CD4-positive, alpha-beta T cell (primary cell): ENCODE data around the gene ZNF487. TPM values are rescaled to one million over a fixed set of nuclear protein-coding genes. Genes with fewer than 3 reads are reported as not detected.

ENCODE experiments used
- ATAC-seq: fragments of 200-7000 bp; cut with Tn5 transposase; one replicate; pipeline ENCODE4 v1.10.0; 2022; ENCODE audit warnings: mild to moderate bottlenecking; ENCODE audit not compliant: poor library complexity
- CTCF ChIA-PET: fragments of 350-600 bp; sonication (Branson Sonifier 250); formaldehyde crosslinking; loops from one replicate; lab custom pipeline; 2021; ENCODE audit warnings: antibody characterized with exemption, inconsistent platforms; lab: Charles Lee
- POLR2A ChIA-PET: fragments of 350-600 bp; sonication (Branson Sonifier 250); formaldehyde crosslinking; loops from one replicate; lab custom pipeline; 2021; ENCODE audit warnings: antibody characterized with exemption, inconsistent platforms; lab: Charles Lee
- DNase-seq, 14 experiments: peaks; one replicate each; pipeline ENCODE4 v3.0.0-alpha.2; 2013 to 2020; ENCODE audit warnings: mixed read lengths in 2 of 14
- H3K27ac ChIP-seq, 2 donors: one replicate each; pipeline versions ENCODE4 v1.5.1 to v1.7.0; 2013; ENCODE audit warnings: low read length in 2 of 2, low read depth in 1 of 2, mild to moderate bottlenecking in 1 of 2
- H3K27me3 ChIP-seq, 2 experiments: 1 replicate in 1 of 2; 2 replicates in 1 of 2; pipeline versions ENCODE4 v1.6.1 to v1.7.0; 2013; ENCODE audit warnings: low read length in 2 of 2, control low read depth in 1 of 2, mild to moderate bottlenecking in 1 of 2, moderate library complexity in 1 of 2; ENCODE audit not compliant: insufficient read depth in 2 of 2, control insufficient read depth in 1 of 2
- H3K36me3 ChIP-seq: one replicate; pipeline ENCODE4 v1.6.1; 2013; ENCODE audit warnings: low read length, control low read depth; ENCODE audit not compliant: insufficient read depth
- H3K4me1 ChIP-seq: one replicate; pipeline ENCODE4 v1.6.1; 2013; ENCODE audit warnings: low read length, control low read depth; ENCODE audit not compliant: insufficient read depth
- H3K4me3 ChIP-seq: one replicate; pipeline ENCODE4 v1.5.1; 2013; ENCODE audit warnings: mild to moderate bottlenecking, low read length, moderate library complexity
- H3K9me3 ChIP-seq, 2 experiments: 1 replicate in 1 of 2; 2 replicates in 1 of 2; pipeline versions ENCODE4 v1.6.1 to v1.7.0; 2013; ENCODE audit warnings: low read length in 2 of 2, mild to moderate bottlenecking in 2 of 2, control low read depth in 1 of 2, moderate library complexity in 1 of 2; ENCODE audit not compliant: control insufficient read depth in 1 of 2, insufficient read depth in 1 of 2
- H3K27ac Mint-ChIP-seq: one replicate; pipeline ENCODE4 v1.8.0; 2020; ENCODE audit warnings: mixed read lengths
- H3K27me3 Mint-ChIP-seq: one replicate; pipeline ENCODE4 v1.8.0; 2021; ENCODE audit warnings: mixed read lengths
- H3K36me3 Mint-ChIP-seq: one replicate; pipeline ENCODE4 v1.8.0; 2021; ENCODE audit warnings: low read depth, mixed read lengths
- H3K4me1 Mint-ChIP-seq: one replicate; pipeline ENCODE4 v1.8.0; 2021; ENCODE audit warnings: low read depth, mixed read lengths
- H3K4me3 Mint-ChIP-seq: one replicate; pipeline ENCODE4 v1.8.0; 2020; ENCODE audit warnings: mild to moderate bottlenecking, mixed read lengths
- H3K9me3 Mint-ChIP-seq: one replicate; pipeline ENCODE4 v1.8.0; 2020; ENCODE audit warnings: mixed read lengths
- CTCF ChIP-seq: fragments of 200-600 bp; IDR thresholded peaks from one replicate; pipeline ENCODE4 v1.8.0; 2022; ENCODE audit warnings: antibody characterized with exemption, mild to moderate bottlenecking
- intact Hi-C, 2 experiments: fragments of 100-400 bp; cut with DNase I in 1 of 2; cut with micrococcal nuclease in 1 of 2; formaldehyde crosslinking; loops; one replicate each; pipeline versions ENCODE4 v1.15.1 to v1.9.0; 2023 to 2025; cut with DNase I, micrococcal nuclease
- total RNA-seq, 174 experiments: library from RNA in 2 of 174; stranded (reverse) in 2 of 174; gene quantifications; one replicate each; pipeline ENCODE4 v1.2.3 and lab custom pipeline; 2021 to 2026

ZNF487 gene
- total RNA-seq, 2 experiments from 2014 or later = 7.5 to 8.5 TPM

GRCh38 chr10:43430926-43431663, 5.8 kb upstream of the ZNF487 start:
- no peak overlapping the region for H3K27ac ChIP-seq
- ATAC-seq (no peak), DNase-seq (no peak)
- POLR2A ChIA-PET = no interaction called here
- Mint-ChIP-seq H3K27me3 (no peaks in the 10 kb centered on the region), H3K9me3 (no peaks in the 10 kb centered on the region), H3K4me1 (peaks cover 23% of the 10 kb centered on the region), H3K27ac (no peak overlapping the region), H3K36me3 (peaks cover 1% of the 10 kb centered on the region), H3K4me3 (no peak overlapping the region)
- CTCF ChIA-PET = no interaction called here
- H3K4me1 ChIP-seq = peaks cover 23% of the 10 kb centered on the region
- no peak overlapping the region for H3K4me3 ChIP-seq
- intact Hi-C loops = no loop called here
- TF ChIP-seq CTCF = no peak
- H3K36me3 ChIP-seq = no peaks in the 10 kb centered on the region
- no peaks in the 10 kb centered on the region for H3K9me3 ChIP-seq
- H3K27me3 ChIP-seq = no peaks in the 10 kb centered on the region

- ATAC-seq = no peak
- Histone ChIP-seq H3K4me3 (peak overlapping the region; percentile 92), H3K9me3 (no peaks in the 10 kb centered on the region), H3K4me1 (peaks cover 23% of the 10 kb centered on the region), H3K27ac (peak overlapping the region; percentile 95 to 96), H3K36me3 (no peaks in the 10 kb centered on the region), H3K27me3 (no peaks in the 10 kb centered on the region)
- intact Hi-C loops = loop anchor here (1.0 to 5.0 kb wide), 4 partner anchors 15 to 40 kb away; no protein-coding TSS in a partner anchor
- H3K9me3 Mint-ChIP-seq = no peaks in the 10 kb centered on the region
- peak overlapping the region; percentile 96 for H3K27ac Mint-ChIP-seq
- peak overlapping the region; percentile 97 for H3K4me3 Mint-ChIP-seq
- no peak for DNase-seq
- H3K27me3 Mint-ChIP-seq = no peaks in the 10 kb centered on the region
- ChIA-PET CTCF (interaction anchor here (0.6 to 1.6 kb wide), 9 partner anchors 10 to 49 kb away, joined by 3 to 4 read pairs (median 3); partner anchors contain the start of gene HNRNPF), POLR2A (interaction anchor here (0.7 to 2.6 kb wide), 14 partner anchors 10 to 299 kb away, joined by 3 to 23 read pairs (median 8); partner anchors contain the start of genes CSGALNACT2 and HNRNPF)
- H3K36me3 Mint-ChIP-seq = peaks cover 6% of the 10 kb centered on the region
- TF ChIP-seq CTCF = no peak
- peaks cover 27% of the 10 kb centered on the region for H3K4me1 Mint-ChIP-seq
These were observed 395 bp downstream of the ZNF487 start for GRCh38 chr10:43437141-43437870.

- ChIA-PET CTCF (interaction anchor here (0.6 kb wide), 1 partner anchor 93 kb away, joined by 3 read pairs; no protein-coding TSS in a partner anchor), POLR2A (interaction anchor here (1.6 kb wide), 1 partner anchor 11 kb away, joined by 4 read pairs; no protein-coding TSS in a partner anchor)
- no peak for TF ChIP-seq CTCF
- Histone ChIP-seq H3K9me3 (no peaks in the 10 kb centered on the region), H3K4me1 (peaks cover 20% of the 10 kb centered on the region), H3K27me3 (no peaks in the 10 kb centered on the region), H3K27ac (no peak overlapping the region), H3K36me3 (no peaks in the 10 kb centered on the region), H3K4me3 (no peak overlapping the region)
- Mint-ChIP-seq H3K27ac (no peak overlapping the region), H3K36me3 (peaks cover 18% of the 10 kb centered on the region), H3K27me3 (no peaks in the 10 kb centered on the region), H3K4me3 (no peak overlapping the region), H3K4me1 (peaks cover 23% of the 10 kb centered on the region), H3K9me3 (peaks cover 3% of the 10 kb centered on the region)
- intact Hi-C loops = no loop called here
- DNase-seq (no peak), ATAC-seq (no peak)
These were observed 3.7 kb downstream of the ZNF487 start for GRCh38 chr10:43440463-43441134.
